Testis (tissue), 2 donors: Measurements from ENCODE around the gene MSL3.

Experiments used
- POLR2A ChIP-seq: fragments of 450-650 bp; IDR thresholded peaks from one replicate; pipeline ENCODE4 v1.6.1; 2017; ENCODE audit warnings: antibody characterized with exemption, mild to moderate bottlenecking, moderate library complexity
- TF ChIP-seq, protein P1 (sequence below), 3 experiments: fragments of 450-650 bp in 2 of 3; fragments of 200-600 bp in 1 of 3; sonication (generic) in 1 of 3; IDR thresholded peaks; one replicate each; pipeline ENCODE4 v1.5.1; 2016 to 2019; ENCODE audit warnings: antibody characterized with exemption in 3 of 3, mild to moderate bottlenecking in 2 of 3, moderate library complexity in 1 of 3

DNA sequence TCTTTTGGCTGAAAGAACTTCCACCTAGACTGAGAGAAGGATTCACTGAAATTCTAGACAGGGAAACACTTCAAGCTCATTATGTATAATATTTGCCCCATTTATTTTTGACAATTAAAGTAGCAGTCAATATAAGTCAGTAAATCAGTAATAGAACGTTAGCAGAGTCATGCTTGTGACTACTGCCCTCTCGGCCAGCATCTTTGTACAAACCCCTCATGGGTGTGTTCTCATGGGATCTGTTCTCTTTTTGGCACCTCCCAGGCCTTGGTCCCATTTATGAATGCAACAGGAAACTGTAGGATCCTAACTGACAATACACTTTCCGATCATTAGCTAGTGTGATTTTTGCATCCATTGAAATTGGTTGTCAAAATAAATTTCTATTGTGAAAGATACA lies 2.9 kb downstream of the MSL3 start:
- TF ChIP-seq, protein P1, sequence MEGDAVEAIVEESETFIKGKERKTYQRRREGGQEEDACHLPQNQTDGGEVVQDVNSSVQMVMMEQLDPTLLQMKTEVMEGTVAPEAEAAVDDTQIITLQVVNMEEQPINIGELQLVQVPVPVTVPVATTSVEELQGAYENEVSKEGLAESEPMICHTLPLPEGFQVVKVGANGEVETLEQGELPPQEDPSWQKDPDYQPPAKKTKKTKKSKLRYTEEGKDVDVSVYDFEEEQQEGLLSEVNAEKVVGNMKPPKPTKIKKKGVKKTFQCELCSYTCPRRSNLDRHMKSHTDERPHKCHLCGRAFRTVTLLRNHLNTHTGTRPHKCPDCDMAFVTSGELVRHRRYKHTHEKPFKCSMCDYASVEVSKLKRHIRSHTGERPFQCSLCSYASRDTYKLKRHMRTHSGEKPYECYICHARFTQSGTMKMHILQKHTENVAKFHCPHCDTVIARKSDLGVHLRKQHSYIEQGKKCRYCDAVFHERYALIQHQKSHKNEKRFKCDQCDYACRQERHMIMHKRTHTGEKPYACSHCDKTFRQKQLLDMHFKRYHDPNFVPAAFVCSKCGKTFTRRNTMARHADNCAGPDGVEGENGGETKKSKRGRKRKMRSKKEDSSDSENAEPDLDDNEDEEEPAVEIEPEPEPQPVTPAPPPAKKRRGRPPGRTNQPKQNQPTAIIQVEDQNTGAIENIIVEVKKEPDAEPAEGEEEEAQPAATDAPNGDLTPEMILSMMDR (IDR thresholded peaks at IDR 0.05) = no peak
- no peak for TF ChIP-seq POLR2A
